ENCODE measurements around the gene PAK1.

Gene PAK1

DNA sequence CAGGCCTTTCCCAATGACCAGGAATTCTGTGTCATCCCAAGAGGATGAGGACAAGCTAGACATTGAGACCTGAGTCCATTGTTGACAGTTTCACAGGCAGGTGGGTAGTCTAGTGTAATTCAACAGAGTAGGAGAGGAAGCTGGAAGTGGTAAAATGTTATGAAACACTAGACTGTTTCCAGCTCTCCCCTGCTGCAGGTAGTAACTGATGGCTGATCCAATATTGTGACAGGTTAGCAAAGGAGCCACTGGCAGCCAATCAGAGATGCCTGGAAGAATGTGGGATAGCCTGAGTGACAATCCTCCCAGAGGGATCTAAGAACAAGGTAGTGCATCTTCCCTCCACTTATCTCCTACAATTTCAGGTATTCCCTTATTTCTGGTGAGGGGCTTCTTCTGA, 161.8 kb downstream of the PAK1 start:
- no peak for DNase-seq (ENCODE audit: low read depth in 4 of 4, low spot score in 1 of 4)

DNA sequence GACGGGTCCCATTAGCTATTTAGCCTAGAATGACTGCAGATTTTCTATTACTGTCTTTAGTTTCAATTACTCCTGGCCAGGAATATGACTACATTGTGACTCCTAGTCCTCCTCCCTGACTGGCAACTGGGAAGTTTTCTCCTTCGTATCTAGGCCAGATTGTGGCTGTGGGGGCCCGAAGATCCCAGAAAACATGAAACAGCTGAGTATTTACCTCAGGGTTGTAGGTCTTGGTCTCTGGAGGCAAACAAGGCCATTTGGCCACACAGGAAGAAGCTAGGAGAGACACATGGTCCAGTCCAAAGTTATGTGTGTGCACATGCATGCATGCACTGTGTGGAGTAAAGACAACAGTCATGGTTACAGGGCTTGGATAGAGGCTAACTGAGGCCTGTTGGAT, 162.2 kb downstream of the PAK1 start:
- DNase-seq (ENCODE audit: low read depth in 4 of 4, low spot score in 1 of 4) = no peak

DNA sequence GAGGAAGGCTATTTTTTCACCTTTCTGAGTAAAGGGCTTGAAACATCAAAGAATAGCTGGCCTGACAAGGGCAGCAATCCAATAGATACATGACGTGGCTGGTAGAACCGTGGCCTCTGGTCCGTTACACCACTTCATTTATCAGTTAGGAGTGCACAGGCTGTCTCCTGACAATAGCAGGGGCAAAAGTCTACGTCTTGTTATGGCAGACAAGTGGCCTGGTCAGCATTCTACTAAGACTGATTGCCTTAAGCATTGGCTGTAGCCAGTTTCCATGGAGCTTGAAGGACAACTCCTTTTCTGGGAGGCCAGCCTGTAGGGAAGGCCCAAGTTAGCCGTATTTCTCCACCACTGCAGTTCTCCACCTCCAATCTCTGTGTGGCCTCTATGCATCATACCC, 163.2 kb downstream of the PAK1 start:
- no peak for DNase-seq (ENCODE audit: low read depth in 4 of 4, low spot score in 1 of 4)

DNA sequence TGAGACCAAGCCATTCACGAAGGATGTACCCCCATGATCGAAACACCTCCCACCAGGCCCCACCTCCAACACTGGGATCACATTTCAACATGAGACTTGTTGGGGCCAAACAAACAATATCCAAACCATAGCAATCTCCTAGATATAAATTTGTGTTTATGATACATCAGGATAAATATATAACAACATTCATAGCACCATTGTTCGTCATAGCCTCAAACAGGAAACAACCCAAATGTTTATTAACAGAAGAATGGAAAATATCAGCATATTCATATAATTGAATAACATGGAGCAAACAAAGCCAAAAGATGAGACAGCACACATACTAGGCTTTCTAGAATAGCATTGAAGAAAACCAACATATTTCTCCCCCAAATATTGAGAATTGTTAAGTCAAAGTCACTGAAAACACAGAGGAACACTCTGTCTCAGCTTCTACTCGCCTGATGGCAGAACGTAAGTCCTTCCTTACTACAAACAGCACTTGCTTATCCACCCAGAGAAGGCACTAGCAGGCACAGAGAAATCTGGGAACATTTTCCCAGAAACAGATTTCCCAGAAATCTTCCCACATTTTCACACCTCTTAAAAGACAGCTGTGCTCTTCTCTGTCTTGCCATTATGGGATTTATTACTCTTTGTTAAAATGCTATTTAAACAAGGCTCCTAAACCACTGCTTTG, 164.4 kb downstream of the PAK1 start:
- no peak for DNase-seq (ENCODE audit: low read depth in 4 of 4, low spot score in 1 of 4)

DNA sequence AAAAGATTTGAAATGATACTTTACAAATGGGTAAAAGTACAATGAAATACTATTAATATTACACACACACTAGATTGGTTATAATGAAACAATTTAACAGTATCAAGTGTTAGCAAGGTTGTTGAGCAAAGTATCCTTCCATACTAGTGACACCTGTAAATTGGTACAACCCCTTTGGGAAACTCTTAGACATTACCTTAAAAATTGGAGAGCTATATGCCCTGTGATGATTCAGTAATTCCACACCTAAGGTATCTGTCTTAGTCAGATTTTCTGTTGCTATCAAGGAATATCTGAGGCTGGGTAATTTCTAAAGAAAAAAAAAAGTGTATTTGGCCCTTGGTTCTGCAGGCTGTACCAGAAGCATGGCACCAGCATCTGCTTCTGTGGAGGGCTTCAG, 165.1 kb downstream of the PAK1 start:
- no peak for DNase-seq (ENCODE audit: low read depth in 4 of 4, low spot score in 1 of 4)

DNA sequence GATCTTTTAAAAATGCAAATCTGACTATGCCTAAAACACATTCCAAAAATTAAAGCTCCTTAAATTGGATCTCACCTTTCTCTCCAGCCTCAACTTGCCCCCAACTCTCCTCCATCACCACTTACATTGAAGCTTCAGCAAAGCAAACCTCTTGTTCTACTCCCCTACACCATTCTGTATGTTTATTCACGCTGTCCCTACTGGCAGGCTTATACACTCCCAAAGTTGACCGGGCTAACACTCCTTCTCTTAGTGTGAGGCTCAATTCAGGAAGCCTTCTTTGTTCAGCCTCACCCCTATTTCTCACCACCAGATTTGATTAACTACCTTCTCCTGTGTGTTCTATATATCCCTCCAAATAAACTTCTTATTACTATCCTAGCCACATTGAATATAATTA, 170.6 kb downstream of the PAK1 start:
- DNase-seq (ENCODE audit: low read depth in 4 of 4, low spot score in 1 of 4) = no peak

DNA sequence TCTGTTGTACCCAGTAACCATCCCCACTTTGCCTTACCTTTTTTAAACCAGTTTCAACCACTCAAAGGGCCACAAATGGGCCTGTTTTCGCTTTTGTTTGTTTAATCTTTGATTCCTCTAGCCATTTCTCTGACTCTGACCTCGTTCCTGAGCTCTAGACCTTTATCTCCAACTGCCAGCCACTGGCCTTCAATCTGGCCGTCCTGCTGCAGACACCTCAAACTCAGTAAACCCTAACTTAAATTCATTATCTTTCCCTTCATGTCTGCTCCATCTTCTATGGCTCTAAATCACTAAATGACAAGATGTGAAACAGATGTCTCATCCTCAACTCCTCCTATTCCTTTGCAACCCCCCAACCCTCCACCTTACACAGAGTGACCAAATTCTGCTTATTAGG, 171.1 kb downstream of the PAK1 start:
- no peak for DNase-seq (ENCODE audit: low read depth in 4 of 4, low spot score in 1 of 4)

DNA sequence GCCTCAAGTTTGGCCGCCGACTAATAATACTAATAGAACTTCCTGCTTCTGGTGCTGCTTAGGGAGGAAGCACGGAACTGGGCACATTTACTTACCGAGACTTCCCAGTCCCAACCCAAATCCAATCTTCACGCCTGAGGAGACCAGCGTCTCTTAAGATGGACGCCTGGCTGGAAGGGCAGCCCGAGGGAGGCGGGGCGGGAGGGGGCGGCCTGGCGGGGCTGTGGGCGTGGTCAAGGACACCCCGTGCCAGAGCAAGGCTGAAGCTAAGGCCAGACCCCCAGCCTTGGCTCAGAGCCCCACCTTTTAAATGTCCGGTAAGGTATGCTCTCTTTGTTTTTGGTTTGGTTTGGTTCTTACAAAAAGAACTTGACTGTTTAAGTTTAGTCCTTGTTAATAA, 172.4 kb downstream of the PAK1 start, which contains the start of gene GDPD4:
Gene GDPD4, minus strand, starts transcription at position 177 of the 400 bp plus-strand sequence. CDS start 16,549 bp downstream, outside the sequence.
- DNase-seq (ENCODE audit: low read depth in 4 of 4, low spot score in 1 of 4) = no peak

DNA sequence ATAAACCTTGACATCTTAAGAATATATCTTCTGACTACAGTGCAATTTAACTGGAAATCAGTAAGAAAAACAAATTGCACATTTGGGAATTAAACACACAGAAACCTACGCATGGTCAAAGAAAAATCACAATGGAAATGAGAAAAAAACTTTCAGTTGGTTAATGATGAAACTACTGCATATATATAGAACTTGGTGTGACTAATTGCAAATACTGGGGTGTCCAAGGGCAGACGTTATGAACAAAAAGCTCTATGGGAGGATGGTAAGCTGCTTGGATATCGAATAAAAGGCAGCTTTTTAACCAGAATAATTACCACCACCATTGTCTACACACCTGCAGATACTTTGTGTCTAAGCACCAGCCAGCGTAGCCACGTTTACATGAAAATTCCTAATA, 173.2 kb downstream of the PAK1 start:
- no peak for DNase-seq (ENCODE audit: low read depth in 4 of 4, low spot score in 1 of 4)

DNA sequence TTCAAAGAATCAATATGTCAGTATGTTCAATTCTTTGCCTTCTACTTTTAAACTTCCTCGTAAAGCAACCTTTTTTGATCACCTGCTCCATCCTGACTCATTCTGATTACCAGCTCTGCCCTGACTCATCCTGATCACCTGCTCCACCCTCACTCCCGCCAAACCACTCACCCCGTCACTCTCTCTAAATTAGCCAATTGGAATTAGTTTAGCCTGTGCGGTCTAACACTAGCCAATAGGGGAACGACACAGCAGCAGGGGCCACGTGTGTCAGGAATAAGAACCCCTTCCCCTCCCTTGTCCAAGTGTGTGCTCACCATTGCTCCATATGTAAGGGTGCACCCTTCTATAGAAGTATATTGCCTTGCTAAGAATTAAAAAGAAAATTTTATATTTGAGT, 173.9 kb downstream of the PAK1 start:
- peak in 1 of 4 experiments; percentile 4 for DNase-seq (ENCODE audit: low read depth in 4 of 4, low spot score in 1 of 4)

DNA sequence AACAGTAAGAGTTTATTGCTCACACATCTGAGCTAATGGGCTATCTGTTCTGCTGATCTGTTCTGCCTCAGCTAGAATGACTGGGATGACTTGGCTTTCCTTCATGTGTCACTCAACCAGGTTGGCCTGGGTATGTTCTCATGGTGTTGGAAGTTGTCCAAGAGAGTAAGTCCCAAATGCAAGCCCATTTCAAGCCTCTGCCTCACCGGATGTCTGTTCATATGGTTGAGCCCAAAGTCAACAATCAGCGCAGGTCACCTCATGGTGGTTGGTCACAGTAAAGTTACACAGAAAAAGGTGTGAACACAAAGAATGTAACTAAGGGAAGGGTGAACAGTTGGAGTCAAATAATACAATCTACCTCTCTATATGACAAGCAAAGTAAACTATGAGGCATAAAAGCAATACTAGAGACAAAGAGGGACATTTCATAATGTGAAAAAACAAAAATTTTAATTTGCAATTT, 174.3 kb downstream of the PAK1 start:
- DNase-seq (ENCODE audit: low read depth in 4 of 4, low spot score in 1 of 4) = no peak

DNA sequence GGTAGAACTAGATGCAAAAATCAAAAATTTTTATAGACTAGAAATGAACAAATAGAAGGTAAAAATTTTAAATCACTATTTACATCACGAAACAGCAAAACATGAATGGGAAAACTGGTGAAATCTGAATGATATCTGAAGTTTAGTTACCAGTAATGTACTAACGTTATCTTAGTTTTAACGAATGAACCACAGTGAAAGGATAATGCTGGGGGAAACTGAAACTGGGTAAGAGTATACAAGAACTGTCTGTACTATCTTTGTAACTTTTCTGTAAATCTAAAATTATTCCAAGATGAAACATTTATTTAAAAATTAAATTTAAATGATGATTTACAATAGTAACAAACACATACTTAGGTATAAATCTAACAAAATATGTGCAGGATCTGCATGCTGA, 179.9 kb downstream of the PAK1 start:
- no peak for DNase-seq (ENCODE audit: low read depth in 4 of 4, low spot score in 1 of 4)

DNA sequence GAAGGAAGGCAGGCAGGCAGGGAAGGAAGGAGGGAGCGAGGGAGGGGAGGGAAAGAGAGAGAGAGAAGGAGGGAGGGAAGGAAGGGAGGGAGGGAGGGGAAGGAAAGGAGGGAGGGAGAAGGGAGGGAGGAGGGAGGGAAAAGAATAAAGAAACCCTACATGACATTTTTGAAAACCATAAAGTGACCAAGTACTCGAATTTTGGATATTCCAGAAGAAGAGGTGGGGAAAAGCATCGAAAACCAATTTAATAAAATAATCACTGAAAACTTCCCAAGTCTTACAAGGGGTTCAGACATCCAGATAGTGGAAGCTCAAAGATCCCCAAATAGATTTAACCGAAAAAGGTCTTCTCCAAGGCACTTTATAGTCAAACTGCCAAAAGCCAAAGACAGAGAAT, 184.2 kb downstream of the PAK1 start:
- DNase-seq (ENCODE audit: low read depth in 4 of 4, low spot score in 1 of 4) = no peak

DNA sequence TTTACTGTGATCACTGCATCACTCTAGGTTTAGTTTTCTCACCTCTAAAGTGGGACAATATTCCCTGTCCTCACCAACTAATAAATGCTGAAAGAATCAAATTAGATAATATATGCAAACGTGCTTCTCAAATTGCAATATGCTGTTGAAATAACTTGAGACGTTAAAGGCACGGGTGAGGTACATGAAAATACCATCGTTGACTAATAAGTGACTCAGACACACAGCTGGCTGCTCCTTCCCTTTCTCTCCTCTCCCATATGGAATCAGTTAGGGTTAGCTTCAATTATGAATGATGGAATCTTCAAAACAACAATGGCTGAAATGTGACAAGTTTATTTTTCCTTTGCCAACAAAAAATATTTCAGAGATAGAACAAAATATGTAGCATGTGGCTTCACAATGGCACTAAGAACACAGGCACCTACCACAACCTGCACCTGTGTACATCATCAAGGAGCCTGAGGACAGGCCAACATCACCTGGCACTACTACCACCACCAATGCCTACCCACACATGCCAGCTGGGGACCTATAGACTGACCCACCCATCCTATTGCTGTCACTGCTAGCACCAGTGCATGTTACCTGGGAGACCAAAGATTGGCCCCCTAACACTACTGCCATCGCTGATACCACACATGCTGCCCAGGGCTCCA, 186.2 kb downstream of the PAK1 start:
- no peak for DNase-seq (ENCODE audit: low read depth in 4 of 4, low spot score in 1 of 4)

DNA sequence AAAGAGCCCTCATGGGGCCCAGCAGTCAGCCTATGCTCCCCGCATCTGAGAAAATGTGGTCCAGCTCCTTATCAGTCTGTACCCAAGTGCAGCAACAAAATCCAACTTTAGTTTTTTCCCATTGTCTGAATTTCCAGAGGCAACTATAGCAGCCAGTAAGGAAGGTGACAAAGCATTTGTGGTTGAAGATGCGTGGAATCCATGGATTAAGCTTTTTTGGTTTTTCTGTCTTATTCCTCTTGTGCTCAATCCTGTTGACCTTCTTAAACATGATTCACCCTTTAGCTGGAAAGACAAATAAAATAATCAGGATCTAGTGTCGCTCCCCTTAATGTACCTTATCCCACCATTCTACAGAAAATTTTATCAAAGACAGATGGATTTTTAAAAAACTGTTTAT, 186.8 kb downstream of the PAK1 start:
- no peak for DNase-seq (ENCODE audit: low read depth in 4 of 4, low spot score in 1 of 4)

DNA sequence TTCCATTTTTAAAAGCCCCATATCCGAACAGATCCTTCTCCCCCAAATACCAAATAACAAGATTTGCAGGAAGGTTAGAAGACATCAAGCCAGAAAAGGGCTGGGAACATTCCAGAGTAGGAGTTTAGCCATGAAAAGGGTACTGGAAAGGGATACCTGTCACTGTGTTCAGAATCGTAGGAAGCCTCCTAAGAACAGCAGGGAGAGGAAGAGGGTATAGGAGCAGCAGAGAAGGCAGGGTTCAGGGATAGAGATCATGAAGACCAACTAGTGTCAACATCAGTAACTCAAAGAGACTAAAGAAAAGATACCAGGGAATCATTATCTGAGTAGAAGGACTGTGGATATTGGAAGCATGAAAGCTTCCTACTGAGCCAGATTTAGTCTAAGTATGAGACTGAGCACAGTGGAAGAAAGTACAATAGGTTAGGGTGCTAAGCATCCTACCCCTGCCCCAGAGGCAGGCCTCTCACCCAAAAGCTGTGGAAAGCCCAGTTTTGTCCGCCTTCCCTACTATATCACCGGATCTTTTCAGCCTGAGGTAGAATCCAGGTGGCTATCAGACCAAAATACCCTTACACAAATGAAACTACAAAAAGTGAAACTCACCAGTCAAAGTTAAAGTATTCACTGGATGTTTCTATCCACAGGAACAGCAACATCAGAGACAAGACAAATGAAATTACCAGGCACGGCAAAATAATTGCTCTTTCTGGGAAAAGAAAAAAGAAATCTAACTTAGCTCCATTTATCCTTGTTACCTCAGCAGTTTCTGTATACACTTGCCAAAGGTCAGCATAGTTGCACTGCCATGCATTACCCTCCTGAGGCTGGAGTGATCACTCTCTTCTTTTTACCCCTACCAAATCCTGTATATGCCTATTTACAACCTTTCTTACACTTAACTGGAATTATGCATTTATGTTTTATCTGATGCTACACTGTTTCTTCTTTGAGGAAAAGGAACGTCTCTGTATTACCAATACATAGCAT, 189.1 kb downstream of the PAK1 start:
- DNase-seq (ENCODE audit: low read depth in 4 of 4, low spot score in 1 of 4) = no peak

DNA sequence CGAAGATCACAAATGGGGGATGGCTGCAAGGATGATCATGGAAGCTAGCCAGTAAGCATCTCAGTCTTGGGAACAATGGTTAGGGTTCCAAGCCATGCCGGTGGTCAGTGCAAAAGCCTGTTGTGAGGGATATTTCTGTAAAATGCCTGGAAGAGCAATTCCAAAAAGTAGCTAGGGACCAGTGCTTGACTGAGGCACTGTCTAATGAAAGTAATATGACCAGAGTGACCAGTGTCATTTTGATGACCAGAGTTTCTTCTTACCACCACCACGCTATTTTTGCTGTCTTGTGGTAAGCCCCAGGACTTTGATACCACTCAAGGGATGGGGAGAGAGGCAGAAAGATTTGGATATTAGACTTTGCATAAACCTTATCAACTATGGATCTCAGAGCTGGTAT, 190.8 kb downstream of the PAK1 start:
- DNase-seq (ENCODE audit: low read depth in 4 of 4, low spot score in 1 of 4) = no peak

DNA sequence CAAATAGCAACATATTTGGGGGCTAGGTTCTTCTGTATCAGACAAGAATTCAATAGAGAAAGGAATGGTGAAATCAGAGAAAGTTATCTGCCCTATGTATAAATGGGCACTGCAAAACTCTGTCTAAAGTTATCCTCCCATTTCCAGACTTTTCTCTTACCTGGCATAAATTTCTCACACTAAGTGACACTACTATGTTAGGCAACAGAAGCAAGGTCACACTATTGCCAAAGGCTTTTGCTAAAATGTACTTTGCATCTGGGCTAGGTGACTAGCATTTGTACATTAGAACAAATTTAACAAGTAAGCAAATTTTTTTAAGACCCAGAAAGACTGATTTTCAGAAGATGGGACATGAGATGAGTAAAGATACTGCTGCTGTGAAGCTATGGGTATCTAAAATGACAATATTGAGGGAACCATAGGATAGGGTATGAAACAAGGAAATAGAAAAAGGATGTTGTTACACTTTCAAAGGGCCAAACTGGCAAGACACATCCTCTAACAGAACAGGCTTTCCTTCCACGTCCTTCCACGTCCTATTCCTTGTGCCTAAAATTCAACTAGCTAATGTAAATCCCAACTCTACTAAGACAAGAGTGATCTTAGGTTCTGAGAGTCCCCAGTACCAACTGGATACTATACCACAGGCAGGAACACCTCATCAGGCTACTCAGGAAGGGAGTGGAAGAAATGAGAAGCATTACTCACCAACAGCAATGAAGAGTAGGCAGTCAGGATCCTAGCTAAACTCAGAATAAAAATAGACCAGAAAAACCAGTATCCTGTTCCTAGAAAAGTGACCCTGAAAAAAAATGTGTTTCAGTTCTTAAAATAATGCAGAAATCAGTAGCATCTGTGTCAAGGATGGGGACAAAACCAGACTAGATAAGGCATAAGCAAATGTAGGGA, 195.0 kb downstream of the PAK1 start:
- DNase-seq (ENCODE audit: low read depth in 4 of 4, low spot score in 1 of 4) = no peak

DNA sequence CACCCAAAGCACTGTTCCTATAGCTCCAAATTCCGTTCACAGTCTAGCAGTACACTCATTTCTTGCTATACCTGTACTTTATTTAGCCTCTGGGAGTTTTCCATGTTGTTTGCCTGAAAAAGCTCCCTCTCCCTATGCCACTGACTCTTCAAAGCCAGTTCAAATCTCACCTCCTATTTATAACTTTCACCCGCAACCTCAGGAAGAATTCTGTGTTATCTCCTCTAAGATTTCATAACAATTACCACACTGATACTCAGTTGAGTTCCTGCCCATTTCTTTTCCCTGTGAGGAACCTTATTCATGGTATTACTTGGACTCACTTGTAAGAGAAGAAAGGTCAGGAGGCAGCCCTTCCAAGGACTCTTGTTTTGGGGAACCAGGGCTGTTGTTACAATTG, 197.6 kb downstream of the PAK1 start:
- no peak for DNase-seq (ENCODE audit: low read depth in 4 of 4, low spot score in 1 of 4)
